Lung (tissue), 12 donors: ENCODE results near the gene C1orf198. TPM values are rescaled to one million over a fixed set of nuclear protein-coding genes. Genes with fewer than 3 reads are reported as not detected.

Experiments used
- ATAC-seq: fragments of 200-7000 bp; cut with Tn5 transposase; one replicate; pipeline ENCODE4 v1.9.1; 2020; ENCODE audit warnings: moderate number of reproducible peaks; ENCODE audit not compliant: insufficient read depth, low FRiP score
- DNase-seq, 3 donors: peaks; one replicate each; pipeline ENCODE4 v3.0.0-alpha.2; 2013 to 2017
- H3K27ac ChIP-seq, 2 donors: one replicate each; pipeline ENCODE4 v1.5.1; 2013; ENCODE audit warnings: mild to moderate bottlenecking in 2 of 2, moderate library complexity in 2 of 2, control low read depth in 1 of 2, inconsistent platforms in 1 of 2, low read depth in 1 of 2, low read length in 1 of 2
- H3K27me3 ChIP-seq, 3 donors: one replicate each; pipeline ENCODE4 v1.5.1; 2013; ENCODE audit warnings: low read length in 2 of 3; ENCODE audit not compliant: control insufficient read depth in 3 of 3, insufficient read depth in 3 of 3
- H3K36me3 ChIP-seq, 4 donors: one replicate each; pipeline ENCODE4 v1.5.1; 2013; ENCODE audit warnings: low read length in 4 of 4, mild to moderate bottlenecking in 1 of 4, moderate library complexity in 1 of 4; ENCODE audit not compliant: control insufficient read depth in 4 of 4, insufficient read depth in 4 of 4
- H3K4me1 ChIP-seq, 5 donors: one replicate each; pipeline ENCODE4 v1.5.1; 2013; ENCODE audit warnings: low read length in 5 of 5, mild to moderate bottlenecking in 2 of 5, moderate library complexity in 1 of 5; ENCODE audit not compliant: control insufficient read depth in 5 of 5, insufficient read depth in 5 of 5
- H3K4me3 ChIP-seq: one replicate; pipeline ENCODE4 v1.5.1; 2013; ENCODE audit warnings: mild to moderate bottlenecking, control low read depth, moderate library complexity
- H3K9ac ChIP-seq, 2 donors: one replicate each; pipeline ENCODE4 v1.5.1; 2013; ENCODE audit warnings: low read length in 2 of 2, control low read depth in 1 of 2; ENCODE audit not compliant: insufficient read depth in 1 of 2
- H3K9me3 ChIP-seq, 4 donors: one replicate each; pipeline ENCODE4 v1.5.1; 2013; ENCODE audit warnings: low read length in 3 of 4, mild to moderate bottlenecking in 1 of 4, moderate library complexity in 1 of 4; ENCODE audit not compliant: control insufficient read depth in 4 of 4, insufficient read depth in 3 of 4
- CTCF ChIP-seq: IDR thresholded peaks from 2 replicates; pipeline ENCODE4 v1.5.1; 2012; ENCODE audit warnings: mild to moderate bottlenecking; ENCODE audit errors: control extremely low read depth, extremely low read depth
- WGBS, 2 donors: extraction: QIAGEN DNeasy Blood & Tissue Kit; methylation state at CpG; one replicate each; pipeline ENCODE4 v1.1.7; 2013; 5-methylcytosine and 5-hydroxymethylcytosine counted together
- polyA plus RNA-seq, 2 donors: library from polyadenylated mRNA; stranded (reverse); fragments of 200-250 nt; gene quantifications; one replicate each; pipeline ENCODE4 v1.2.1, GENCODE V29; 2013
- total RNA-seq, 2 donors: library from RNA; depleted of rRNA in 1 of 2; stranded (reverse); fragments of >200 nt in 1 of 2; gene quantifications; one replicate each; pipeline ENCODE4 v1.2.1, GENCODE V29; 2014 to 2021
- donor health status: control.
- donor health status: control.
- donor health status: Bipolar disorder and iron deficiency.
- donor health status: healthy.
- donor health status: DM: yes; HTN: yes; CAD: no.

C1orf198 gene
- total and polyA plus RNA-seq, 4 donors = 25.8 to 109 (median 49.7) TPM

- WGBS, 2 donors = 66 to 76% methylated on average over 3 of the region's 3 CpGs
Measured at GRCh38 chr1:230823931-230824381, 44.4 kb downstream of the C1orf198 start.

GRCh38 chr1:230823426-230823825 is 44.9 kb downstream of the C1orf198 start:
- 57 to 61% methylated on average over 6 of the region's 6 CpGs for WGBS, 2 donors
- Histone ChIP-seq H3K9me3 (no peaks in the 10 kb centered on the region), H3K4me3 (no peak overlapping the region), H3K4me1 (peaks cover 13 to 34% (median 24%) of the 10 kb centered on the region in 5 donors), H3K36me3 (no peaks in the 10 kb centered on the region), H3K27me3 (no peaks in the 10 kb centered on the region), H3K9ac (no peak overlapping the region), H3K27ac (peak overlapping the region in 1 of 2 donors; percentile 27)
- TF ChIP-seq CTCF = no peak
- ATAC-seq (peak; percentile 7), DNase-seq (peak in 2 of 3 donors; percentile 37 to 55)

More at GRCh38 chr1:230823931-230824381, 44.4 kb downstream of the C1orf198 start:
- no peak for TF ChIP-seq CTCF
- H3K4me1 ChIP-seq = peaks cover 13 to 34% (median 24%) of the 10 kb centered on the region in 5 donors
- DNase-seq (no peak), ATAC-seq (no peak)
- peak overlapping the region; percentile 40 to 89 for H3K27ac ChIP-seq
- no peaks in the 10 kb centered on the region for H3K27me3 ChIP-seq
- H3K4me3 ChIP-seq = no peak overlapping the region
- no peak overlapping the region for H3K9ac ChIP-seq
- H3K9me3 ChIP-seq = no peaks in the 10 kb centered on the region
- H3K36me3 ChIP-seq = no peaks in the 10 kb centered on the region

GRCh38 chr1:230822092-230822581 is 46.2 kb downstream of the C1orf198 start:
- no peak for TF ChIP-seq CTCF
- 74 to 79% methylated on average over 13 of the region's 13 CpGs for WGBS, 2 donors
- Histone ChIP-seq H3K4me1 (peaks cover 12 to 24% (median 20%) of the 10 kb centered on the region in 5 donors), H3K27me3 (no peaks in the 10 kb centered on the region), H3K9ac (no peak overlapping the region), H3K9me3 (no peaks in the 10 kb centered on the region), H3K4me3 (no peak overlapping the region), H3K27ac (no peak overlapping the region), H3K36me3 (no peaks in the 10 kb centered on the region)
- DNase-seq (peak in 2 of 3 donors; percentile 6 to 20), ATAC-seq (no peak)

- ATAC-seq = no peak
Measured at GRCh38 chr1:230821346-230821745, 47.0 kb downstream of the C1orf198 start.

More at GRCh38 chr1:230821346-230821745, 47.0 kb downstream of the C1orf198 start:
- no peak overlapping the region for H3K9ac ChIP-seq
- no peak for DNase-seq
- H3K9me3 ChIP-seq = no peaks in the 10 kb centered on the region
- no peaks in the 10 kb centered on the region for H3K36me3 ChIP-seq
- H3K27me3 ChIP-seq = no peaks in the 10 kb centered on the region
- no peak overlapping the region for H3K27ac ChIP-seq
- no peak overlapping the region for H3K4me3 ChIP-seq
- TF ChIP-seq CTCF = no peak
- 78 to 85% methylated on average over 4 of the region's 4 CpGs for WGBS, 2 donors
- H3K4me1 ChIP-seq = peaks cover 6 to 18% (median 15%) of the 10 kb centered on the region in 5 donors
